Dedifferentiated amniotic fluid mesenchymal stem cell (primary cell): ENCODE results near the gene SPI1.
"Not testable (repeated sequence)": the region's sequence is repeated elsewhere in the genome, so short reads cannot be mapped to it uniquely, and the experiment has no call there.

Source experiments
- DNase-seq: peaks from one replicate; pipeline ENCODE4 v3.0.0-alpha.2; 2016; ENCODE audit errors: extremely low spot score

The SPI1 gene

GRCh38 chr11:47325271-47326041 lies 52.9 kb downstream of the SPI1 start:
- DNase-seq, result no peak

- no peak for DNase-seq
Observed at GRCh38 chr11:47324520-47324919, 53.8 kb downstream of the SPI1 start.

GRCh38 chr11:47318166-47318565 lies 60.2 kb downstream of the SPI1 start:
- no peak for DNase-seq

GRCh38 chr11:47317064-47317828 lies 61.1 kb downstream of the SPI1 start:
- no peak for DNase-seq

DNA sequence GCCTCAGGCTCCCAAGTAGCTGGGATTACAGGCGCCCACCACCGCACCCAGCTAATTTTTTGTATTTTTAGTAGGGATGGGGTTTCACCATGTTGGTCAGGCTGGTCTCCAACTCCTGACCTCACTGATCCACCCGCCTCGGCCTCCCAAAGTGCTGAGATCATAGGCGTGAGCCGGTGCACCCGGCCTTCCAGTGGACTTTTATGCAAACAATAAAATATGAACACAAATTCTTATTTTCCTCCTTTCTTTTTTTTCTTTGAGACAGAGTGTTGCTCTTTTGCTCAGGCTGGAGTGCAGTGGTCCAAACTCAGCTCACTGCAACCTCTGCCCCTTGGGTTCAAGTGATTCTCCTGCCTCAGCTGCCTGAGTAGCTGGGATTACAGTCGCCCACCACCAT lies 61.8 kb downstream of the SPI1 start:
- DNase-seq, result not testable (repeated sequence)

DNA sequence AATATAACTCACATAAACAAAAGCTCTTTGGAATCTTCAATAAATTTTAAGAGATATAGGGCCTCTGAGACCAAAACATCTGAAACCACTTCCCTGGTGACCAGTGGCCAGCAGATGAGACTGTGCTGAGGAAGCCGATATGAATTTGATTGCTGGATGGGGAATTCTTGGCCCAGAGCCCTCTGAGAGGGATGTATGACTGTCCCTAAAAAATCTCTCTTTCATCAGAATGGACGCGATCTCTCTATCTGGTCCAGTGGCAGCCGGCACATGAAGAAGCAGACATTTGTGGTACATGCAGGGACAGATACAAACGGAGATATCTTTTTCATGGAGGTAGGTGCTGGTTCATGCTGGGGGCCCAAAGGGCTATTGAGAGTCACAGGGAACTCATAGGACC lies 63.4 kb downstream of the SPI1 start:
- no peak for DNase-seq

- no peak for DNase-seq
Observed at GRCh38 chr11:47308050-47308823, 70.1 kb downstream of the SPI1 start.

DNA sequence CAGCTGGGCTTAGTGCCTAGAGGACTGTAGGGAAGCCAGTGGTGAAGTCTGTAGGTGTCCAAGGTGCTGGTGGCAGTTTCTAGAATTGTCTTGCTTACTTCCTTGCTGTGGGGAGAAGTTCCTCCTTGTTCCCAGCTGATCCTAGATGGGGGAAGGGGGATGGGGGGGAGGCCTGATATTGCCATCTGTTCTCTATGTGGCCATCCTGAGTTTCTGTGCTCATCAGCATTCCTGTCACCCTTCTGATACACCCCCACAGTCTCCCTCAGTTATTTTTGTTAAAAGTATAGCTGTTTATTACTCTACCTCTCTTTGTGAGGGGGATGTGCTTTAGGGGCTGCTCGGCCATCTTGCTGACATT lies 71.9 kb downstream of the SPI1 start:
- no peak for DNase-seq

- DNase-seq, result no peak
Observed at GRCh38 chr11:47305734-47306483, 72.4 kb downstream of the SPI1 start.
